DND-41 (cell line): ENCODE data around the gene TNXB.

Experiments
- EZH2 ChIP-seq: IDR thresholded peaks from 3 replicates; pipeline ENCODE4 v1.6.1; 2012; ENCODE audit warnings: borderline replicate concordance, low read depth, mild to moderate bottlenecking, moderate library complexity, low read length, inconsistent platforms; ENCODE audit not compliant: severe bottlenecking
- TF ChIP-seq, protein P1 (sequence below): IDR thresholded peaks from 2 replicates; pipeline ENCODE4 v1.5.1; 2012; ENCODE audit warnings: borderline replicate concordance, low read length, moderate library complexity, mild to moderate bottlenecking; ENCODE audit not compliant: poor library complexity, severe bottlenecking; ENCODE audit errors: extremely low read depth

DNA sequence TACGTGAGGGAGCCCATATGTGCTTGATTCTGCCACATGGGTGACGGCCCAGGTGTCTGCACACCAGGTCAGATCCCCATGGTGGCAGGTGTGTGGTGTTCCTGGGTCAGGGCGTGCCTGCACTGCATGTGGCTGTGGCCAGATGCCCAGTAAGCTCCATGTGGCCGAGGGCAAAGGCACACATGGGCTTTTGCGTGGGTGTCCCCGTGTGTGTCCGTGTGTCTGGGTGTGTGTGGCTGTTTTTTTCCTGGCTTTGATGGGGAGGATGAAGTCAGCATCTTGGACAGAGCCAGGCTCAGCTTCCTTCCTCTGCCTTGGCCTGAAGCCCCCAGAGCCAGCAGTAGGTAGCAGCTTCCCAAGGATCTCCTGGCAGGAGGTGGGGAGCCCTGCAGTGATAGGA is 1.5 kb upstream of the TNXB start:
- TF ChIP-seq, protein P1, sequence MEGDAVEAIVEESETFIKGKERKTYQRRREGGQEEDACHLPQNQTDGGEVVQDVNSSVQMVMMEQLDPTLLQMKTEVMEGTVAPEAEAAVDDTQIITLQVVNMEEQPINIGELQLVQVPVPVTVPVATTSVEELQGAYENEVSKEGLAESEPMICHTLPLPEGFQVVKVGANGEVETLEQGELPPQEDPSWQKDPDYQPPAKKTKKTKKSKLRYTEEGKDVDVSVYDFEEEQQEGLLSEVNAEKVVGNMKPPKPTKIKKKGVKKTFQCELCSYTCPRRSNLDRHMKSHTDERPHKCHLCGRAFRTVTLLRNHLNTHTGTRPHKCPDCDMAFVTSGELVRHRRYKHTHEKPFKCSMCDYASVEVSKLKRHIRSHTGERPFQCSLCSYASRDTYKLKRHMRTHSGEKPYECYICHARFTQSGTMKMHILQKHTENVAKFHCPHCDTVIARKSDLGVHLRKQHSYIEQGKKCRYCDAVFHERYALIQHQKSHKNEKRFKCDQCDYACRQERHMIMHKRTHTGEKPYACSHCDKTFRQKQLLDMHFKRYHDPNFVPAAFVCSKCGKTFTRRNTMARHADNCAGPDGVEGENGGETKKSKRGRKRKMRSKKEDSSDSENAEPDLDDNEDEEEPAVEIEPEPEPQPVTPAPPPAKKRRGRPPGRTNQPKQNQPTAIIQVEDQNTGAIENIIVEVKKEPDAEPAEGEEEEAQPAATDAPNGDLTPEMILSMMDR = no peak
- no peak for TF ChIP-seq EZH2
